ENCODE results near the gene ADCY10. TPM values are rescaled to one million over a fixed set of nuclear protein-coding genes. Genes with fewer than 3 reads are reported as not detected.
"Not testable (repeated sequence)": the region's sequence is repeated elsewhere in the genome, so short reads cannot be mapped to it uniquely, and the experiment has no call there.

Gene ADCY10
- total and polyA plus RNA-seq, 9 of the 15 experiments (the other 6 are each of a cell fraction or from before 2014, with no cell fraction given), result 0.08 to 0.86 (median 0.22) TPM

GRCh38 chr1:167869157-167870001 lies 44.6 kb downstream of the ADCY10 start (continued):
- TF ChIP-seq FOXM1 (IDR thresholded peaks at IDR 0.05; ENCODE audit: low read depth) (peak; percentile 30; the same call in 1 of the 2 replicates), NR2C2 (CRISPR knock-in tag; IDR thresholded peaks at IDR 0.05) (peak; percentile 73; the same call in 1 of the 2 replicates), NR2C2 (tag; IDR thresholded peaks at IDR 0.05) (peak; percentile 94), DPF2 (IDR thresholded peaks at IDR 0.05) (peak; percentile 91), NCOR1 (IDR thresholded peaks at IDR 0.05) (peak; percentile 79), ARID1B (IDR thresholded peaks at IDR 0.05) (peak; percentile 90), TCF3 (CRISPR knock-in tag; IDR thresholded peaks at IDR 0.05) (peak; percentile 81), FOXA3 (CRISPR knock-in tag; conservative IDR thresholded peaks at IDR 0.05 in 1 of 2, IDR thresholded peaks at IDR 0.05 in 1 of 2) (peak; percentile 20 to 44; a peak in 1 of 4 replicates), TOE1 (IDR thresholded peaks at IDR 0.05; ENCODE audit: borderline replicate concordance) (peak; percentile 47; the same call in 1 of the 2 replicates), BCOR (IDR thresholded peaks at IDR 0.05) (peak; percentile 60; the same call in 1 of the 2 replicates), HDAC2 (IDR thresholded peaks at IDR 0.05) (peak; percentile 92), MTA1 (IDR thresholded peaks at IDR 0.05; ENCODE audit: borderline replicate concordance) (peak; percentile 83; the same call in 1 of the 2 replicates), KLF1 (tag; IDR thresholded peaks at IDR 0.05) (peak; percentile 85), NR2C1 (IDR thresholded peaks at IDR 0.05) (peak; percentile 92), NR2C1 (tag; IDR thresholded peaks at IDR 0.05) (peak; percentile 96), MEF2A (IDR thresholded peaks at IDR 0.05; ENCODE audit: control insufficient read depth, low read depth, low read length) (0 out of 2 replicates have a peak, but pooled peaks have one; percentile 22), DMBX1 (CRISPR knock-in tag; IDR thresholded peaks at IDR 0.05; ENCODE audit: borderline replicate concordance) (peak; percentile 45; the same call in 1 of the 2 replicates), TEAD4 (IDR thresholded peaks at IDR 0.05; ENCODE audit: low read length) (peak; percentile 66), ZBTB2 (IDR thresholded peaks at IDR 0.05) (peak; percentile 88), CREM (IDR thresholded peaks at IDR 0.05; ENCODE audit: low read depth) (0 out of 2 replicates have a peak, but pooled peaks have one; percentile 39), RCOR1 (IDR thresholded peaks at IDR 0.05; ENCODE audit: borderline replicate concordance in 1 of 2, low read depth in 2 of 2, low read length in 2 of 2) (peak in 1 of 2 experiments; percentile 43; a peak in 1 of 4 replicates), L3MBTL2 (IDR thresholded peaks at IDR 0.05) (peak; percentile 35; the same call in 1 of the 2 replicates), SIN3A (IDR thresholded peaks at IDR 0.05; ENCODE audit: borderline replicate concordance in 2 of 2, control insufficient read depth in 1 of 2, low read depth in 2 of 2, low read length in 2 of 2) (peak in 1 of 2 experiments; percentile 66; a peak in 1 of 4 replicates), SMAD4 (CRISPR knock-in tag; conservative IDR thresholded peaks at IDR 0.05) (peak; percentile 95), SMARCC2 (IDR thresholded peaks at IDR 0.05; ENCODE audit: low read depth) (peak; percentile 83), GATAD2A (IDR thresholded peaks at IDR 0.05) (peak; percentile 92), SOX6 (IDR thresholded peaks at IDR 0.05) (peak; percentile 94), SMARCA4 (IDR thresholded peaks at IDR 0.05) (peak; percentile 91)
- not testable (repeated sequence) for TF ChIP-seq FOXM1 (CRISPR knock-in tag; IDR thresholded peaks at IDR 0.05; ENCODE audit: low read depth); TOE1 (CRISPR knock-in tag; IDR thresholded peaks at IDR 0.05; ENCODE audit: borderline replicate concordance, low read depth); TEAD4 (CRISPR knock-in tag; IDR thresholded peaks at IDR 0.05; ENCODE audit: borderline replicate concordance)
